Left lung (tissue), 10 donors: ENCODE results near the gene DSG1. TPM values are rescaled to one million over a fixed set of nuclear protein-coding genes. Genes with fewer than 3 reads are reported as not detected.
"Not testable (repeated sequence)": the region's sequence is repeated elsewhere in the genome, so short reads cannot be mapped to it uniquely, and the experiment has no call there.

ENCODE experiments used
- ATAC-seq: fragments of 200-7000 bp; cut with Tn5 transposase; one replicate; pipeline ENCODE4 v1.9.1; 2020; ENCODE audit warnings: moderate library complexity
- DNase-seq, 4 donors: peaks; one replicate each; pipeline ENCODE4 v3.0.0-alpha.2; 2013 to 2020
- H3K27ac ChIP-seq, 2 donors: fragments of 200-600 bp; sonication (generic) in 1 of 2; one replicate each; pipeline versions ENCODE4 v1.5.0 to v1.8.0; 2020 to 2021
- H3K27me3 ChIP-seq, 2 donors: fragments of 200-600 bp; sonication (generic) in 1 of 2; one replicate each; pipeline versions ENCODE4 v1.5.0 to v1.8.0; 2020 to 2021
- H3K36me3 ChIP-seq, 2 donors: fragments of 200-600 bp; sonication (generic) in 1 of 2; one replicate each; pipeline versions ENCODE4 v1.5.0 to v1.8.0; 2020 to 2021
- H3K4me1 ChIP-seq, 2 donors: fragments of 200-600 bp; one replicate each; pipeline ENCODE4 v1.8.0; 2021
- H3K4me3 ChIP-seq, 2 donors: fragments of 200-600 bp; sonication (generic) in 1 of 2; one replicate each; pipeline versions ENCODE4 v1.5.0 to v1.8.0; 2020 to 2021; ENCODE audit warnings: mild to moderate bottlenecking in 1 of 2
- H3K9me3 ChIP-seq, 2 donors: fragments of 200-600 bp; sonication (generic) in 1 of 2; one replicate each; pipeline versions ENCODE4 v1.5.0 to v1.8.0; 2020 to 2021
- intact Hi-C, 2 donors: fragments of 100-400 bp; cut with DNase I; formaldehyde crosslinking; loops; one replicate each; pipeline versions ENCODE4 v1.11.2 to v1.14.2; 2022
- polyA plus RNA-seq, 6 donors: library from polyadenylated mRNA; unstranded; fragments of 120-200 nt; gene quantifications; one replicate each; pipeline ENCODE4 v1.2.1, GENCODE V29; 2013; ENCODE audit not compliant: insufficient read length in 6 of 6
- total RNA-seq, 2 donors: library from RNA; stranded (reverse); fragmentation: NEBNext Ultra II Directional; extraction: Animal tissue kit (Norgen Biotek cat#: 25700); gene quantifications; one replicate each; pipeline ENCODE4 v1.2.1, GENCODE V29; 2021
- TF ChIP-seq, protein P1 (sequence below), 2 donors: fragments of 200-600 bp; sonication (generic) in 1 of 2; IDR thresholded peaks; one replicate each; pipeline versions ENCODE4 v1.5.0 to v1.8.0; 2021; ENCODE audit warnings: antibody characterized with exemption in 2 of 2
- donor health status: DM: no; HTN: yes; CAD: no.
- donor health status: DM: no; HTN: no; CAD: no.

The DSG1 gene
- total and polyA plus RNA-seq, 8 donors = not detected

DNA sequence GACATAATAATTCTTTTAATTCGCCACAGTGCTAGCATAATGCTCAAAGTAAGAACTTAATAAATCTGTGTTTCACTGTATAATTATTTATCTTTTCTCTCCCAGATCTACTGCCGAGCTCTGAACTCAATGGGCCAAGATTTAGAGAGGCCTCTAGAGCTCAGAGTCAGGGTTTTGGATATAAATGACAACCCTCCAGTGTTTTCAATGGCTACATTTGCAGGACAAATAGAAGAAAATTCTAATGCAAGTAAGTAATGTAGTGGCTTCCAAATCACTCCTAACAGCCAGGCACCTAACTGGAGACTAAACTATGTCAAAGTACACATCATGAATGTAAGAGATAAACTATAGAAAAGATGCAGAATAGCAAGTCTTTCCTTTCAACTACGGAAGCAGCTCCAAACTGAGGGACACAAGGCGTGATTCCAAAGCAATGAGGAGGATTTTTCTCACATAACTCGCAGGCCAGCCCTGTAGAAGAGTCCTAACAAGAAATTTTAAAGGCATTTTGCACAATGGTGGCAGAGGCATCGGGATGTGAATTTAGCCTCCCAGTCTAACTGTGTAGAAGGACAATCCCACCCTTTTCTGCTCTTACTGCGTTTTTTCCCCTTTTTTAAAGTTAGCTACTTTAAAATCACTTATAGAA, 12.0 kb downstream of the DSG1 start:
- Histone ChIP-seq H3K36me3 (no peaks in the 10 kb centered on the region), H3K27me3 (no peaks in the 10 kb centered on the region), H3K4me3 (no peak overlapping the region), H3K27ac (no peak overlapping the region), H3K4me1 (no peaks in the 10 kb centered on the region), H3K9me3 (no peaks in the 10 kb centered on the region)
- intact Hi-C loops = no loop called here
- TF ChIP-seq, protein P1, sequence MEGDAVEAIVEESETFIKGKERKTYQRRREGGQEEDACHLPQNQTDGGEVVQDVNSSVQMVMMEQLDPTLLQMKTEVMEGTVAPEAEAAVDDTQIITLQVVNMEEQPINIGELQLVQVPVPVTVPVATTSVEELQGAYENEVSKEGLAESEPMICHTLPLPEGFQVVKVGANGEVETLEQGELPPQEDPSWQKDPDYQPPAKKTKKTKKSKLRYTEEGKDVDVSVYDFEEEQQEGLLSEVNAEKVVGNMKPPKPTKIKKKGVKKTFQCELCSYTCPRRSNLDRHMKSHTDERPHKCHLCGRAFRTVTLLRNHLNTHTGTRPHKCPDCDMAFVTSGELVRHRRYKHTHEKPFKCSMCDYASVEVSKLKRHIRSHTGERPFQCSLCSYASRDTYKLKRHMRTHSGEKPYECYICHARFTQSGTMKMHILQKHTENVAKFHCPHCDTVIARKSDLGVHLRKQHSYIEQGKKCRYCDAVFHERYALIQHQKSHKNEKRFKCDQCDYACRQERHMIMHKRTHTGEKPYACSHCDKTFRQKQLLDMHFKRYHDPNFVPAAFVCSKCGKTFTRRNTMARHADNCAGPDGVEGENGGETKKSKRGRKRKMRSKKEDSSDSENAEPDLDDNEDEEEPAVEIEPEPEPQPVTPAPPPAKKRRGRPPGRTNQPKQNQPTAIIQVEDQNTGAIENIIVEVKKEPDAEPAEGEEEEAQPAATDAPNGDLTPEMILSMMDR (IDR thresholded peaks at IDR 0.05) = no peak
- DNase-seq (no peak), ATAC-seq (no peak)

DNA sequence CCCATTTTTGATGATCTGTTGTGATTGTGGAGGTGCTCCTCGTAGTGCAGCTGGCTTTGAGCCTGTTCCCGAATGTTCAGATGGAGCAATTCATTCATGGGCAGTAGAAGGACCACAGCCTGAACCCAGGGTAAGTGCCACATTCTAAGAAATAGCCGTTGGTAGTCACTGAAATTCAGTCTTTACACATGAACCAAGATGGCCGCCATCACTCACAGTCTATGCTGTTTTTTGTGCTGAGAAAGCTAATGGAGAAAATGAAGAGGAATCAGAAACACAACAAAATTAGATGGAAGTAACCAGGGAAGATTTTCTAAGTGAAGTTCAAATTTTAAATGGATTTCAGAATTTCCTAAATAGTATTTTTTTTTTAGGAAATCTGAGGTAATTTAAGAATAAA, 25.5 kb downstream of the DSG1 start:
- DNase-seq = no peak
- Histone ChIP-seq H3K4me1 (no peaks in the 10 kb centered on the region), H3K27me3 (no peaks in the 10 kb centered on the region), H3K9me3 (no peaks in the 10 kb centered on the region), H3K27ac (no peak overlapping the region), H3K4me3 (no peak overlapping the region), H3K36me3 (no peaks in the 10 kb centered on the region)
- ATAC-seq = no peak
- intact Hi-C loops = no loop called here
- TF ChIP-seq, protein P1 (IDR thresholded peaks at IDR 0.05) = no peak

DNA sequence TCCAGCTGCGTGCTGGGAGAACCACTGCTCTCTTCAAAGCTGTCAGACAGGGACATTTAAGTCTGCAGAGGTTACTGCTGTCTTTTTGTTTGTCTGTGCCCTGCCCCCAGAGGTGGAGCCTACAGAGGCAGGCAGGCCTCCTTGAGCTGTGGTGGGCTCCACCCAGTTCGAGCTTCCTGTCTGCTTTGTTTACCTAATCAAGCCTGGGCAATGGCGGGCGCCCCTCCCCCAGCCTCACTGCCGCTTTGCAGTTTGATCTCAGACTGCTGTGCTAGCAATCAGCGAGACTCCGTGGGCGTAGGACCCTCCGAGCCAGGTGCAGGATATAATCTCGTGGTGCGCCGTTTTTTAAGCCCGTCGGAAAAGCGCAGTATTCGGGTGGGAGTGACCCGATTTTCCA, 35.4 kb downstream of the DSG1 start:
- DNase-seq, ATAC-seq, H3K4me3 ChIP-seq, H3K9me3 ChIP-seq, H3K36me3 ChIP-seq, intact Hi-C loops, H3K27me3 ChIP-seq, H3K4me1 ChIP-seq, H3K27ac ChIP-seq: not testable (repeated sequence)

DNA sequence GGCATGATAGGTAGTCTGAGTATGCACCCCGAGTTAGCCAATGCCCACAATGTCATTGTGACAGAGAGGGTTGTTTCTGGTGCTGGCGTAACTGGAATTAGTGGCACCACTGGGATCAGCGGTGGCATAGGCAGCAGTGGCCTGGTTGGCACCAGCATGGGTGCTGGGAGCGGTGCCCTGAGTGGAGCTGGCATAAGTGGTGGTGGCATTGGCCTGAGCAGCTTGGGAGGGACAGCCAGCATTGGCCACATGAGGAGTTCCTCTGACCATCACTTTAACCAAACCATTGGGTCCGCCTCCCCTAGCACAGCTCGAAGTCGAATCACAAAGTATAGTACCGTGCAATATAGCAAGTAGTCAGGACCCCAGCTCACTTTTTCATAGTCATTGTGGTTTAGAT, 37.0 kb downstream of the DSG1 start:
- TF ChIP-seq, protein P1 (IDR thresholded peaks at IDR 0.05) = no peak
- Histone ChIP-seq H3K9me3 (peaks cover 0 to 3% of the 10 kb centered on the region in 2 donors), H3K27me3 (no peaks in the 10 kb centered on the region), H3K4me1 (no peaks in the 10 kb centered on the region), H3K36me3 (no peaks in the 10 kb centered on the region), H3K4me3 (no peak overlapping the region), H3K27ac (no peak overlapping the region)
- DNase-seq (no peak), ATAC-seq (no peak)
- intact Hi-C loops = no loop called here

DNA sequence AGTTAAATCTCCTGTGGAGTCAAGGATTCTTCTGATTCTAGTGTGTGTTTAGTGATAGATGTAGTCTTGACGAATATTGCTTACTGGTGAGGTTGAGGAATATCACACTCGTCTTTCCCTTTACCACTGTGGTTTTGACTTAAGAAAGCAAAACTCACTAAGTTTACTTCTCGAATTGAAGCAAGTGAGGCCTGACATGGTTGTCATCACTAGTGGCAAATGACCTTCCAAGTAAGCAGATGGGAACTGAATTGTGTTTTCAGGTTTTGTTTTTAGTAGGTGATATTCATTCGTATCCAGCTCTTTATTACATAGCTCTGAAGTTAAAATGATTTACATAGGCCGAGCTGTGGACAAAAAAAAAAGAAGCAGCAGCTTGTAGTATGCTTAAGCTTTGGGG, 38.1 kb downstream of the DSG1 start:
- ATAC-seq (no peak), DNase-seq (no peak)
- TF ChIP-seq, protein P1 (IDR thresholded peaks at IDR 0.05) = no peak
- H3K4me1 ChIP-seq = no peaks in the 10 kb centered on the region
- no peak overlapping the region for H3K27ac ChIP-seq
- no peak overlapping the region for H3K4me3 ChIP-seq
- peaks cover 0 to 3% of the 10 kb centered on the region in 2 donors for H3K9me3 ChIP-seq
- H3K36me3 ChIP-seq = no peaks in the 10 kb centered on the region
- intact Hi-C loops = no loop called here
- H3K27me3 ChIP-seq = no peaks in the 10 kb centered on the region

DNA sequence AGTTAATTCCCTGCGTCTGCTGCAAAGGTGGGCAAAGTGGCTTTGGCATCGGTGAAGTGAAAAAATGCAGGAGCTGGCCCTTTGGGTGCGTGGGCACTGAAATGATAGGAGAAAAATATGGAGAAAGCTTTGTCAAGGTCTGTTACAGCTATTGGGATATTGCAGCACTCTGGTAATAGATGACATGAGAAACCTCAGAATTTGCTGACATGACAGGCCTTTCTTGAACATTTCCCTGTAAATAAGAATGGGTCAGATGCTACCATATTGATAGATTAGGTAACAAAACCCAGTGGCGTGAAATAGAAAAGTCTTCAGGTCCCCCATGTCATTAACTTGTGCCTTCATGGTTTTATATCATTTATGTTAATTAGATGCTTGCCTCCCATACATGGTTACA, 46.2 kb downstream of the DSG1 start:
- no peaks in the 10 kb centered on the region for H3K27me3 ChIP-seq
- intact Hi-C loops = no loop called here
- ATAC-seq (no peak), DNase-seq (no peak)
- no peaks in the 10 kb centered on the region for H3K9me3 ChIP-seq
- H3K4me1 ChIP-seq = no peaks in the 10 kb centered on the region
- TF ChIP-seq, protein P1 (IDR thresholded peaks at IDR 0.05) = no peak
- no peak overlapping the region for H3K27ac ChIP-seq
- no peaks in the 10 kb centered on the region for H3K36me3 ChIP-seq
- no peak overlapping the region for H3K4me3 ChIP-seq
